HS-5 (cell line): ENCODE data around the gene MKNK1.

Experiments used
- DNase-seq: peaks from one replicate; pipeline ENCODE4 v3.0.0-alpha.2; 2012; ENCODE audit warnings: low read depth

MKNK1 gene

DNA sequence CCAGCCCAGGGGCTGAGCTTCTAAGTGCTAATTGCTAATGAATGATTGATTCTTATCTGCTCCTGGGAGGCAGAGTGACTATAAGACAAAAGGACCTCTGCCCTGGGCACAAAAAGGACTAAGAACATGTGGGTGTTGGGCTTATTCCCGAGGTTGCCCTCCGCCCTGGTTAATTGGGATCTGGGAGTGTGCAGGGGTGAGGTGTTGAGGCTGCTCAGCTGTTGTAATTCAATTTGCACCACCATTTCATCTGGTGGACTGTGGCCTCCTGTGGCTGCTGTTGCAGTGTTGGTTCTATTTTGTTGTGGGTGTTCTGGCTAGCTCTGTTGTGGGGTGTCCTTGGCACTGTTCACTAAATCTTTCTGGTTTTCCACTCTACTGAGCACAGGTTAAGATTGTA, 65.9 kb downstream of the MKNK1 start:
- no peak for DNase-seq

DNA sequence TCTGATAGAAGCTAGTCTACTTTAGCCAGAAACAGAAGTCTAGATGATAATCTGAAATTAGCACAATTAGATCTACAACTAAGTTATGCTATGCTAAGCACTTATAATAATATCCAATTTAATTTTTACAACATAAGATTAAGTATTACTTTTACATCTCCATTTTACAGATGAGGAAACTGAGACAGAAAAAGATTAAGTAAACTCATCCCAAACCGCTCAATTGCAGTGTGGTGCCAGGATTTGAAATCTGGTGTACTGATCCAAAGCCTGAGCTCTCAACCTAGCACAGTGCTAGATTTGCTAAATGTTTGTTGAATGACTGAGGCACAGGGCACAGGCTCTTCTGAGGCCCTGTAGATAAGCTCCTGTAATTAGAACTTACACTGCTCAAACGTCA, 66.4 kb downstream of the MKNK1 start:
- DNase-seq: no peak

DNA sequence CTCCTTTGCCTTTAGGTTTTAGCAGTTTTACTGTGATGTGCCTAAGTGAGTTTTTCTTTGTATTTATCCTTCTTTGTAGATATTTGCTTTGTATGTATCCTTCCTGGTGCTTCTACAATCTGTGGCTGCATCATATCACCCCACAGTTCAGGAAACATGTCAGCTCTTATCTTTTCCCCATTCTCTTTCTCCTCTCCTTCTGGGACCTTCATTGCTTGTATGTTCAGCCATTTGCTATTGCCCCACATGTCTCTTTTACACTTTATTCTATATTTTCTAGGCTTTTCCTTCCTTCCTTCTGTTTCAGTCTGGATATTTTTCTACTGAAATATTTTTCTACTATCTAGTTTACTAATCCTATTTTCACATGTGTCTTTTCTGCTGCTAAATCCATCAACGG, 67.5 kb downstream of the MKNK1 start:
- DNase-seq: no peak

DNA sequence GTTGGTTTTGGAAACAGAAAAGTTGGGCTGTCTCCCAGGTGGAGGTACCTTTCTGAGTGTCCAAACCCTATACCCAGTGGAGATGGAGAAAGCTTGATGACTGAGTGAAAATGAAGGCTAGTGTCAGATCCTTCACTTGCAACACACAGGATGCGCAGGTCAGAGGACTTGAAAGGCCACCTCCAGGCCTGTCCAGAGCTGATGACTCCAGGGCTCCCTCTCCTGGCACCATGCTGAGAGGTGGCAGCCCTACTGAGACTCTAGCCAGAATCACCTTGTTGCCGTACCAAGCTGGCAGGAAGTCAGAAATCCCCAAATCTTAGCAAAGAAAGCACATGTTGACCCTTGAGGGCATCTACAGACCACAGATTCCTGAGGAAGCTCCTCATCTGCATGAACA, 69.0 kb downstream of the MKNK1 start:
- no peak for DNase-seq

DNA sequence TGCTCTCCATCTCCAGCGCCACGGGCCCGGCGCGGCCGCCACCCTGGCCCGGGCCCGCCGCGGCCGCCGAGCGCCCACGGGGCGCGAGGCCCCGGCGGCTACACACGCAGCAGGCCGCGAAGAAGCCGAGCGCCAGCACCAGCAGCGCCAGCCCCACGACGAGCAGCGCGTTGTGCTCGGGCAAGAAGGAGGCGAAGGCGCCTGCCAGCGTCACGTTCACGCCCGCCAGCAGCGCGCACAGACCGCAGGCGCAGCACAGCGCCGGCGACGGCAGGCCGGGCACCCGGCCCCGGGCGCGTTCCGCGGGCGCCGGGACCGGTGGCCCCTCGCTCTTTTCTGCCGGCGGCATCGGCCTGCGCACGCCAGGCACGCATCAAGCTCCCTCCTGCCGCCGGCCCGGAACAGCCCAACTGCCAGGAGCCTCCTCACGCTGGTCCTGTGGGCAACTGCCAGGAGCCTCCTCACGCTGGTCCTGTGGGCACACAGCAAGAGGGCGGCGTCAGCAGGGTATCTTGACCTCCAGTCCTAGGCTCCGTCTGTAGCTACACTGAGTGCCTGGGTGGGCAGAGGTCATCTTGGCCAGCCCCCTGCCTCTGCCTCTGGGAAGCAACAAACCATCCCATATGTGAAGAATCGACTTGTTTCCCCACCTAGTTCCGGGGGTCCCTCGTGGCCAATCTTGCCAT, 70.7 kb downstream of the MKNK1 start:
- no peak for DNase-seq

DNA sequence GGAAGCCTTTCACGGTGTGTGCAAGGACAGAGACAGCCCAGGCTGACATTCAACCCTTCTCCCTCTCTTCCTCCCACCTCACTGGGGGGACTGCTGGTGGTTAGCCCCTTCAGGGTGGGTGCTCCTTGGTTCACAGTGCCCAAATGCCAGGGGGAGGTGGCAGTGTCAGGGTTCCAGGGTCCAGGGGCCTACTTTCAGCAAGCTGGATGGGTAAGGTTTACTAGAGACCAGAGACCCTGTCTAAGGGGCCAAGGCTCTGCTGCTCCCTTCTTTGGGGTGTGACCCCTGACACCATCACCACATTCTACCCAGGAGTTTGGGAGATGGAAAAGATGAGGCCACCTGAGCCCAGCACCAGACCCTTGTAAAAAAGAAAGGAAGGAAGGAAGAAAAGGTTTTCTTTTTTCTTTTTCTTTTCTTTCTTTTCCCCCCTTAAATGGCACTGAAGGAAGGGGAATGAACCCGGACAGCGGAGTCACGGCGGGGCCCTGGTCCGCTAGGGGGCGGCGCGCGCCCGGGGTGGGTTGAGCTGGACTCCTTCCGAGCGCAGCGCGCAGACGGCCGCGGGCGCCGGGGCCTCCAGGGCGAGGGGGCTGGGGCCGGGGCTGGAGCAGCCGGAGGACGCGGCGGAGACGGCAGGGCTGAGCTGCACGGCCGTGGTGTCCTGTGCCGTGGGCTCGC, 71.4 kb downstream of the MKNK1 start:
- DNase-seq: no peak

DNA sequence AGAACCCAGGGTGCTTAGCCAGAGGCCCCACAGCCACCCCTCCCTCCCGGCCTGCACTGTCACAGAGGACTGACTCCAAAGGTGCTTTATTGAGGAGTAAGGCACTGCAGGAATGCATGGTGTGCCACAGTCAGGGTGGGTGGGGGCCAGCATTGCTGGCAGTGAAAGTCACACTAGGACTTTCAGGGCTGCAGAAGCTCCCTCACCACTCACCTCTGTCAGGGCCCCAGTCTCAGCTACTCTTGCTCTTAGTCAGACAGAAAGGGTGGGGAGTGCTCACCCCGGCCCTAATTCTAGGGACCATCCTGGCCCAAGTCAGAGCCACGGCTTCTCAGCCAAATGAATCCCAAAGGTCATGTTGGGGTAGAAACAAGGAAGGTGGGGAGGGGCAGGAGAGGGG, 72.0 kb downstream of the MKNK1 start:
- no peak for DNase-seq

DNA sequence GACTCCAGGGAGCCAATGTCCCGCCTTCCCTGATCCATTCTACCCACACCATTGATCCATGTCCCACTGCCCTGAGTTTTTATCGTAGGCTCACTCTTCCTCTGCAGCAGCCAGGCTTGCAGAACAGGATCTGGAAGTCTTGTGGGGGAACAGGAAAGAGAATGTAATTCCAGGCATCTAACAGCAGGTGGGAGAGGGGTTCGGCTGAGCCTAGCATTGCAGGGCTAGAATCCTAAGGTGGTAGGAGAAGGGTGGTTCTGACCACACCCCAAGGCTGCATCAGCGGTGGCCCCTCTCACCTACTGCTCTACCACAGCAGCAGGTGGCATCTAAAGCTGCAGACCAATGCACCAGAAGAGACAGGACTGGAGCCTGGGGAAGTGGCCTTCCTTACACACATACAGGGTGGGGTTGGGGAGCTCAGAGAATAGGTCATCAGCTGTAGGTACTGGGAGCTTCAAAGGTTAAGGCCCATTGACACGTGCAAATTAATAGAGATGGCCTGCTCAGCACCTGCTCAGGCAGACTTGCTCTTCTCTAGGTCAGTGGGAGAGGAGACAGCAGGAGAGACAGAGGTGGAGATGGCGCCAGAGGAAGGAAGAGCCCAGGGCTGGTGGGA, 73.2 kb downstream of the MKNK1 start:
- DNase-seq: no peak

DNA sequence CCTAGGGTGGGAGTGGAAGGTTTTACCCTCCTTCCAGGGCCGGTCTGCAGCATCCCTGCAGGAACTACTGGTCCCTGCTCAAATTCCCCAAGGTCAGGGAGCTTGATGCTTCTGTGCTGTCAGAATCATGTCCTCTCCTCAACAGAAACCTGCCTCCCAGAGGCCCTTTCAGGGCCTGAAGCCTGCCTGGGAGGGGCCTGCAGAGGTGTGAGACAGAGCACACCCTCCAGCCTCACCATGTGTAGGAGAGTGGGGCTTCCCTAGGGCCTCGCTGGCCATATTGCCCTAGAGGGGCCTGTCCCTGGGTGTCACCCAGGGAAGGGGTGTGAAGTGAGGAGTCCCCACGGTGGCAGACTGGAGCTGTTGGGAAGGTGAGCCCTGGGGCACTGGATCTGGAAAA, 73.8 kb downstream of the MKNK1 start:
- DNase-seq: no peak

DNA sequence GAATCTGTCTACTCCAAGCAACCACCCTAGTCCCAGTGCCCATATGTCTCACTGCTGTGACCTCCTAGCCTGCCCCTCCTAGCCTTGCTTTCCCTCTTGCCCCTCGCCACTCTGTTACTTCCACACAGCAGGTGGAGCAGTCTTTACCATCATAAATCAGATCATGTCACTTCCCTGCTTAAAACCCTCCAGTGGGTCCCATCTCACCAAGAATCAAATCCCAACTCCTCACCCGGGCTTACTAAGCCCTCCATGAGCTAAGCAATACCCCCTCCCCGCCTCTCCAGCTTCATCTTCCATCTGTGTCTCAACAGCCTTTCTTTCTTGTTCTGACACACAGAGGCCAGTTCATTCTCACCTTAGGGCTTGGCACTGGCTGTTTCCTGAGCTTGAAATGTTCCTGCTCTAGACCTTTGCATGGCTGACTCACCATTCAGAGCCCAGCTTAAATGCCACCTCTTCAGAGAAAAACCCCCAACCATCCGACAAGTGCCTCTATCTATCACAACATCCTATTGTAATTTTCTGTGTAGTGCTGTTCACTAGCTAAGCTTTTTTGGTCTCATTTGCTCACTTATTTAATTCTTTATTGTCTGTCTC, 74.9 kb downstream of the MKNK1 start:
- no peak for DNase-seq

DNA sequence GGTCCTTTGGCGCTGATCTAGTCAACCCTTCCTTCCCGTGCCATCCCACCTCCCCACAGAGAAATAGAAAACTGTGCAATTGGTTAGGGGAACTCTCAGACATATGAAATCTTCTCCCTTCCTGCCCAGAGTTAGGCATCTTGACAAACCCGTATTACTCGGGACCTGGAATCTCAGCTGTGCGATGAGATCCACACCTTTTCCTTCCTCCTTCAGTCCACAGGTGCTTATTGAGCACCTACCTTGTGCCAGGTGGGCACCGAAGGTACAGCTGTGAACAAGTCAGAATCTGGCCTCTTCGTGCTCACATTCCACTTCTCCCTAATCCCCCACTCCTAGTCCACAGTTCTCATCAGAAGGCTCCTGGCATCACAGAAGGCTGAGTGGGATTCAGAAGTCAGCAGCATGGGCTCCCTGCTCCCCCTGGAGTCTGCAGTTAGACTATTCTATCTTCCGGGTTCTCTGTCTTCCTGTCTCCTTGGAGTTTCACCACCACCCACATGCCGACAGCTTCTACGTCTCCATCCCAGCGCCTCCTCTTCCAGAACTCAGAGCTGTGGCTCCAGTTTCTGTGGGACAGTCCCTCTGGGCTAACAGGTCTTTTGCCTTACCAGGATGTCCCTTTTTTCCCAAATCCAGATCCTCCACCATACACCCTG, 75.6 kb downstream of the MKNK1 start:
- DNase-seq: no peak

DNA sequence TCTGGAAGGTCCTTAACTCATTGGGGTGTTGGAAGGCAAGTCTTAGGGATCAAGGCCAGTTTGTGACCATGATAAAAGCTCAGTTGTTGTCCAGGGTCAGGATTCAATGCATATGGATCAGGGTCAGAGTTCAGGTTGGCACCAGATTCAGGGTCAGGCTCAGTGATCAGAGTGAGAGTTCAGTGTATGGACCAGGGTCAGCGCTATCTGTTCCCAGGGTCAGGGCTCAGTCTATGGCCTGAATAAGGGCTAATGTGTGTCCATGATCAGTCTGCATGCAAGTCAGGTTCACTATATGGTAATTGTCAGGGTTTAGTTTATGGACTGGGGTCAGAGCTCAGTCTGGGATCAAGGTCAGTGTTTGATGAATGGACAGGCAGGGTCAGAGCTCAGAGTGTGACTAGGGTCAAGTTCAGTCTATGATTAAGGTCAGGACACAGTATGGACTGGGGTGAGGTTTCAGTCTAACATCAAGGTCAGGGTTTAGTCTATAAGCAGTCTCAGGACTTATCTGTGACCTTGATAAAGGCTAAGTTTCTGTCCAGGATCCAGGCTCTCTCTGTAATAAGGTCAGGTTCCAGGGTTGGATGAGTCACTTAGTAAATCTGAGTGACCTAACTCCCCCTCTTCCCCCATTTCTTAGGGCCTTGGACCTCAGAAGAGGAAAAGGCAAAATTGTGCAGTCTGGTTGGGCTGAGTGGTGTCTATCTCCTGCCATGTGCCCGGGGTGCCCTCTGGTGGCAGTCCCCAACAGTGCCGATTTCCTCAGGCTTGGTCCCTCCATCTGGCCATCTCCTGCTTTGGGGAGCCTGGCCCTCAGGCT, 76.4 kb downstream of the MKNK1 start:
- DNase-seq: no peak

DNA sequence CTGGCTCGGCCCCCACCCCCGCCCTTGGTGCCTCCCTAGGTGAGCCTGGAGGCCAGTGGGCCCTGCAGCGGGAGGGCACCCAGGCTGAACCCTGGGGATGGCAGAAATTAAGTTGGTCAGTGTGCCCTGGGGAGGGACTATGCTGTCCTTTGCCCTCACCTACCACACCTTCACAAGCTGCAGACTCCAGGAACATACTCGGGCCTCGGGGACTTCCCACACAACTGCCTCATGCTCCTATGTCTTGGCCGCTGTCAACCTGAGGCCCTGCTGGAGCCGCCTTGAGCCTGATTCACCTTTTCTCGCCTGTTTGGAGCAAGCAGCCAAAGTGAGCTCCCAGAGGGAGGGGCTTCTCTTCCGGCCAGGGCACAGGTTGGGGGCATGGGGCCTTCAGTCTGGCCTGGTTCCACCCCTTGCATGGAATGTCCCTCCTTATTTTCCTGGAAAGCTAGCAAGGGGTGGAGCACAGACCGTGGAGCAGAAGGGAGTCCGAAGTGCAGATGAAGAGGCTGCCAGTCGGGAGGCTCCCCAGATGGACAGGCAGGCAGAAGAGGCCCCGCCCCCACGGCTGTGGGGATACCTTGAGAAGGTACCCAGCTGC, 77.3 kb downstream of the MKNK1 start:
- DNase-seq: no peak

DNA sequence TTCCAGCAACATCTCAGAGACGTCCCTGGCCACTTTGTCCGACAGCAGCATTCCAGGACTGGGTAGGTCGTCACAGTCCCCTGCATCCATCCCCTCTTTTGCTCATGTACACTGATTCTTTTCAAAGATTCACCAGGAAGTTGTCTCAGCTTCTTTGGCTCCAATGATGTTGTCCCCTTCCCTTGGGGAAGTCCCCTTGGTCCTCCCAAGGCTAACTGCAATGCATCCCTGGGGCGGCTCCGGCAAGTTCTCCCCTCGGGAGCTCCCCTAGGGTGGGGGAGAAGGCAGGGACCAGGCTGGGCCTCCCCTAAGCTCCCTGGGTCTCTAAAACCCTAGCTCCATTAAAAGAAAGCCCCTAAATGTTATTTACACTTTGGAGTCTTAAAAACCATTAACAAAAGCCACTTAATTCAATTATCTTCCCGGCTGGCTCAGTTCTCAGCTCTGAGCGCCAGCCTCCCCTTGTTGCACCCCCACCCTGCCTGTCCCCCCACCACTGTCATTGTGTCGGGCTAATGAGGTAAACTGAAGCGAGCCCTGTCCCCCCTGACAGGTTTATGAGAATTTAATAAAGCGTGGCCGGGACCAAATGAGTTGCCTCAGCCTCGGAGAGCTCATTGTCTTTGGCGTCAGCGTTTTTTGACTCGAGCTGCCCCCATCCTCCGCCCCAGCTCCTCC, 77.9 kb downstream of the MKNK1 start:
- DNase-seq: no peak

DNA sequence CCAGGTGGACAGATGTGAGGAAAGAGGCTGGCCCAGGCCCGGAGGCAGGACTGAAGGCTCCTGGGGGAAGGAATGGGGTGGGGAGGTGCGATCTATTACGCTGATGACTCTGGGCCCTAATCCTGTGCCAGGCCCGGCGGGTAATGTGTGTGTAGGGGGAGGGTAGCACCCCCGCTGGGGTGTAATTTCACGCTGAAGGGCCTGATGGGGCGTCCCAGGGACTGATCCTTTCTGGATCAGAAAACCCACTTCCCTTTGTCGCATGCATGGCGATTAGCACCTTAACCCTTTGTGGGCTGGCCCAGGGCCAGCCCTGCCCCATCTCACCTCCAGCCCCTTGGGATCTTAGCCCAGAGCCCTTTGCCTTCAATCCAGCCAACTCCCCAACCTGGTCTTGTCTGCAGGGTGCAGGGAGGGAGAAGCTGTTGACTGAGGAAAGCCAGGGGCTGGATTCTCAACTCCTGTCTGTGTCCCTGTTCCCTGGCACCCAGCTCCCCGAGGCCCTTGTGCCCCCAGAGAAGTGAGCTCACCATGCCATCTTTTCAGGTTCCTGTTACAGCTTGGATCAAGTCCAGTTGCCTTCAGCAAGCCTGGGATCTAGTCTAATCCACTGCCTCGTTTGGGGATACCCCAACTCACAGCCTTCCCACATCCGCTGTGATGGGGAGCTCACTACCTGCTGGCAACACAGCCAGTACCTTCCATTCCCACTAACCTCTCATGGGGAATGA, 78.7 kb downstream of the MKNK1 start:
- DNase-seq: no peak

DNA sequence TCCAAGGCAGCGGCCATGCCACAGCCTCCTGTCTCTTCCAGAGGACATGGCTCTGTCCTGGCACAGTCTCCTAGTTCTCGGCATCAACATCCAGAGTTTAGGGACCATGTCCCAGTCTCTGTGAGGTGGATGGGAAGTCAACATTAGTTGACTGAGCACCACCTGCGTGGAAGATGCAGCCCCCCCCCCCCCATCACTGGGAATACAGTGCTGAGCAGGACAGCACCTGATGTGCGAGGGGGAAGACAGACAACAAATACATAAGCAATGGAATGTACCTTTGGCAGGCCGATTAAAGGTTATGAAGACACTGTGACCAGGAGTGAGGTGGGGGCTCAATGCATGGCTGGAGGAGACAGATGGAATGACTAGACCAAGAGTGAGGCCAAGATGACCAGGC, 79.2 kb downstream of the MKNK1 start:
- DNase-seq: no peak

DNA sequence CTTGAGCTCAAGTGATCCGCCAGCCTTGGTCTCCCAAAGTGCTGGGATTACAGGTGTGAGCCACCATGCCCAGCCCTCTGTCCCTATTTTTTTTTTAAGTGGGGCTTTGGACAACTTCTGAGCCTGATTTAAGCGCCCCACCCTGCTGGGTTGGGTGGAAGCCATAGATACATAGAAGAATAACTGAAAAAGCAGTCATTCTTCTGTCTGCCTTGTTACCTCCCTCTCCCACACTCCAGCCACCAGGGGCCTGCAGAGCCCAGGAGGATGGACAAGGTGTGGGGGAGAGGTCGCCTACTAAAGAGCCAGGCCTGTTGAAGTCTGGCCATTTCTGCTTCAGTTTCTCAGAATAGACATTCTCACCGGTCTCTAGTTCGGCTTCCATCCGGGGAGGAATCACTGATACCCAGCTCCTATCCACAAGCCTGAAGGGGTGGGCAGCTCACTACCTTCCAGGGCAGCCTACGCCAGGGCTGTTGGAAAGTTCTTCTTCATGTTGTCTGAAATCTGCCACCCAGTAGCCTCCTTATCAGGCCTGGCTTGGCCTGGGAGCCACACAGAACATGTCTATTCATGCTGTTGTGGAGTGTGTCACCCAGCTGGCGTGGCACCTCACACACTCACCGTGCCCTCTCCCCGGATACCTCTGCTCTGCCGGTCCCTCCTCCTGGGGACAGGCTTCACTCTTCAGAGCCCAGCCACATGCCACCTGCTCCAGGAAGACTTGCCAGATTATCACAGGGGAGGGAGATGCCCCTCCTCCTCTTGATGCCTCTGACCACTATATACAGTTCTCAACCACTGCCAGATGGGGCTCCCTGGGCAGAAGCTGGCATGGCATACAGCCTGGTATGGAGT, 80.3 kb downstream of the MKNK1 start:
- DNase-seq: no peak

DNA sequence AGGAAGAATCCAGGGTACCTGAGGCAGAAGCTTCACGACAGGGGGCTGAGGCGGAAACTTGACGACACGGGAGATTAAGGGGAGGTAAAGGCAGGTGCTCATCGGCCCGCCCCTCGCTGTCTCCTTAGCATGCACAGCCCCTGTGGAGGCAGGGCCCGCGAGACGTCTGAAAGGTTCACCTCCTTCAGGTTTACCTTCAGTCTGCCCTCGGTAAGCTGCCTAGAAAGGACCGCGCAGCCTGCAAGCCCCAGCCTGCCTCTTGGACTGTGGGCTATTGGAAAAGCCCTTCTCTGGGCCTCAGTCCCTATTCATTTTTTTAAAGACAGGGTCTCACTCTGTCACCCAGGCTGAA, 81.1 kb downstream of the MKNK1 start:
- no peak for DNase-seq
